Loucy (cell line): ENCODE measurements around the gene MVB12A.

Experiments
- EZH2phosphoT487 ChIP-seq: fragments of 200-600 bp; IDR thresholded peaks from 2 replicates; pipeline ENCODE4 v1.6.1; 2018; ENCODE audit warnings: antibody characterized with exemption, mild to moderate bottlenecking, moderate library complexity, borderline replicate concordance
- TF ChIP-seq, protein P1 (sequence below): fragments of 200-600 bp; sonication (generic); conservative IDR thresholded peaks from 2 replicates; pipeline ENCODE4 v1.5.1; 2014; ENCODE audit warnings: mild to moderate bottlenecking, antibody characterized with exemption, low read length

DNA sequence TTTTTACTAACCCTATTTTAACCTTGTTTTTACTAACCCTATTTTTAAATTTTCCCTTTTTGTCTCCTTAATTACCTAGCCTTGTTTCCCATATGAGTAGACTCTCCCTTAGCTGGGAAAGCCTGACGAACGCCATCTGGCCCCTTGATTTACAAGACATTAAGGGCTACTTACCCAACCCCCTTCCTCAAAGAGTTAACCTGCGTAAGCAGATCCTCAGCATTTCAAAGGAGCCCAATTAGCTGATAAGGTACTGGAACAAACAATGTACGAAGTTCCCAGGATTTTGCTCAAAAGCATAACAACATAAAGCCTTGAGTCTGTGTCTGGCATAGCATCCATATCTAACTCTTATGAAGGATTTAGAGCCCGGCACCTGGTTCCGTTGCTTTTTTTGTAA, 4.7 kb upstream of the MVB12A start:
- TF ChIP-seq, protein P1, sequence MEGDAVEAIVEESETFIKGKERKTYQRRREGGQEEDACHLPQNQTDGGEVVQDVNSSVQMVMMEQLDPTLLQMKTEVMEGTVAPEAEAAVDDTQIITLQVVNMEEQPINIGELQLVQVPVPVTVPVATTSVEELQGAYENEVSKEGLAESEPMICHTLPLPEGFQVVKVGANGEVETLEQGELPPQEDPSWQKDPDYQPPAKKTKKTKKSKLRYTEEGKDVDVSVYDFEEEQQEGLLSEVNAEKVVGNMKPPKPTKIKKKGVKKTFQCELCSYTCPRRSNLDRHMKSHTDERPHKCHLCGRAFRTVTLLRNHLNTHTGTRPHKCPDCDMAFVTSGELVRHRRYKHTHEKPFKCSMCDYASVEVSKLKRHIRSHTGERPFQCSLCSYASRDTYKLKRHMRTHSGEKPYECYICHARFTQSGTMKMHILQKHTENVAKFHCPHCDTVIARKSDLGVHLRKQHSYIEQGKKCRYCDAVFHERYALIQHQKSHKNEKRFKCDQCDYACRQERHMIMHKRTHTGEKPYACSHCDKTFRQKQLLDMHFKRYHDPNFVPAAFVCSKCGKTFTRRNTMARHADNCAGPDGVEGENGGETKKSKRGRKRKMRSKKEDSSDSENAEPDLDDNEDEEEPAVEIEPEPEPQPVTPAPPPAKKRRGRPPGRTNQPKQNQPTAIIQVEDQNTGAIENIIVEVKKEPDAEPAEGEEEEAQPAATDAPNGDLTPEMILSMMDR, result no peak
- TF ChIP-seq EZH2phosphoT487, result no peak
